HG02763 (cell line): ENCODE data around the gene C2orf68.
"Not testable (repeated sequence)": the region's sequence is repeated elsewhere in the genome, so short reads cannot be mapped to it uniquely, and the experiment has no call there.

Experiments
- ATAC-seq: cut with Tn5 transposase; IDR thresholded peaks from one replicate; pipeline ENCODE4 v1.9.1; 2021; ENCODE audit warnings: mild to moderate bottlenecking, moderate library complexity; ENCODE audit not compliant: unreplicated experiment

The C2orf68 gene

GRCh38 chr2:85611705-85612587 lies at the start of gene C2orf68:
Gene C2orf68, minus strand, starts transcription at chr2:85612066. Its CDS starts 82 bp downstream, at chr2:85611984.
- ATAC-seq: peak; percentile 79

- no peak for ATAC-seq
Measured at GRCh38 chr2:85661139-85661858, 49.4 kb upstream of the C2orf68 start.

GRCh38 chr2:85660725-85661124 lies 48.9 kb upstream of the C2orf68 start:
- ATAC-seq: no peak

GRCh38 chr2:85660301-85660700 lies 48.4 kb upstream of the C2orf68 start:
- not testable (repeated sequence) for ATAC-seq

GRCh38 chr2:85659324-85659981 lies 47.6 kb upstream of the C2orf68 start:
- ATAC-seq: no peak

GRCh38 chr2:85657399-85657798 lies 45.5 kb upstream of the C2orf68 start:
- ATAC-seq: not testable (repeated sequence)

GRCh38 chr2:85656468-85656867 lies 44.6 kb upstream of the C2orf68 start:
- ATAC-seq: no peak

- no peak for ATAC-seq
Measured at GRCh38 chr2:85655961-85656417, 44.1 kb upstream of the C2orf68 start.

GRCh38 chr2:85653996-85654395 lies 42.1 kb upstream of the C2orf68 start:
- ATAC-seq: no peak

GRCh38 chr2:85652056-85652455 lies 40.2 kb upstream of the C2orf68 start:
- ATAC-seq: no peak

- no peak for ATAC-seq
Measured at GRCh38 chr2:85651097-85651496, 39.2 kb upstream of the C2orf68 start.

- no peak for ATAC-seq
Measured at GRCh38 chr2:85650456-85650855, 38.6 kb upstream of the C2orf68 start.

GRCh38 chr2:85649201-85650190 lies 37.6 kb upstream of the C2orf68 start:
- ATAC-seq: no peak

GRCh38 chr2:85648619-85649018 lies 36.8 kb upstream of the C2orf68 start:
- no peak for ATAC-seq

- ATAC-seq: no peak
Measured at GRCh38 chr2:85647823-85648526, 36.1 kb upstream of the C2orf68 start.

GRCh38 chr2:85646166-85646565 lies 34.3 kb upstream of the C2orf68 start:
- no peak for ATAC-seq

GRCh38 chr2:85644909-85645308 lies 33.0 kb upstream of the C2orf68 start:
- ATAC-seq: no peak

- peak; percentile 67 for ATAC-seq
Measured at GRCh38 chr2:85642725-85643124, 30.9 kb upstream of the C2orf68 start.

GRCh38 chr2:85635636-85636035 lies 23.8 kb upstream of the C2orf68 start:
- no peak for ATAC-seq

- ATAC-seq: no peak
Measured at GRCh38 chr2:85635011-85635410, 23.1 kb upstream of the C2orf68 start.
